ENCODE results near the gene TMEM69. TPM values are rescaled to one million over a fixed set of nuclear protein-coding genes. Genes with fewer than 3 reads are reported as not detected.
"Not testable (repeated sequence)": the region's sequence is repeated elsewhere in the genome, so short reads cannot be mapped to it uniquely, and the experiment has no call there.

Gene TMEM69
- total and polyA plus RNA-seq, 5 experiments from 2014 or later, result 23.9 to 59.4 (median 43.5) TPM

DNA sequence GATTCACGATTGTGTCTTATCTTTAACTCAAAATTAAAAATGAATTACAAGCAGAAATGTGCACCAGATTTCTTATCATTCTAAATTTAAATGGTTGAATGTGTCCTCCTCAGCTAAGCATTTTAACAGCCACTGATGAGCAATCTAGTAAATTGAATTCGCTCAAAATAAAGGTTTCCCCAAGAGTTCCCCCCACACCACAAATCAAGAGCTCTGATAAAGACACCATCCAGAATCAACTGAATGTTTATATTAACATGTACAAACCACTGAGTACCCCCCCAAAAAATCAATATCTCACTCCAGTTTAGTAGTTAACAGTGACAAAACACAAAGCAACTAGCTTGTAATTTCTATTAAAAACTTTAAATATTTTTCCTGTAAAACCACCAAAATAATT is 3.6 kb upstream of the TMEM69 start:
- POLR2A ChIA-PET, result interaction anchor here (1.1 kb wide), 1 partner anchor 381 kb away, joined by 3 read pairs; no protein-coding TSS in a partner anchor
- no peaks in the 10 kb centered on the region for H3K9me3 Mint-ChIP-seq
- ATAC-seq (no peak), DNase-seq (no peak)
- H3K4me1 Mint-ChIP-seq, result peaks cover 26 to 76% (median 67%) of the 10 kb centered on the region in 4 donors
- H3K36me3 Mint-ChIP-seq, result peaks cover 0 to 7% (median 4%) of the 10 kb centered on the region in 3 donors
- H3K4me3 Mint-ChIP-seq, result peak overlapping the region; percentile 93 to 100 (median 99)
- H3K27me3 Mint-ChIP-seq, result no peaks in the 10 kb centered on the region
- peak overlapping the region in 6 of 10 donors; percentile 25 to 99 (median 81) for H3K27ac Mint-ChIP-seq

GRCh38 chr1:45685308-45686014 is 2.5 kb upstream of the TMEM69 start:
- H3K9me3 Mint-ChIP-seq, result no peaks in the 10 kb centered on the region
- no peak for ATAC-seq
- H3K4me3 Mint-ChIP-seq, result peak overlapping the region; percentile 93 to 100 (median 99)

DNA sequence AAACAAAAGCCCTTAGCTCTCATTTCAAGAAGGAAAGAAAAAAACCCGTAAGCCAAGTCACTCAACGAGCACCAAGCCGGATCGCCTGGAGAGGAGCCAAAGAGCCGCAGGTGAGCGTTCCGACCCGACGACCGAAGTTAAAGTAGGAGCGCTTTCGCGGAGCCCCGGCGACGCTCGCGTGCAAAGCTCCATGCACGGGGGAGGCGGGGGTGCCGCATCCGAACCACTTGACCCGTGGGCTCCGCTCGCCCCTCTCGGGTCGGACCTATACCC is 2.0 kb upstream of the TMEM69 start:
- peak overlapping the region; percentile 99 to 100 (median 99) for H3K27ac Mint-ChIP-seq
- peak; percentile 15 to 18 for ATAC-seq
- peaks cover 22 to 69% (median 61%) of the 10 kb centered on the region in 4 donors for H3K4me1 Mint-ChIP-seq
- H3K9me3 Mint-ChIP-seq, result no peaks in the 10 kb centered on the region
- POLR2A ChIA-PET, result interaction anchor here (0.6 to 2.2 kb wide), 22 partner anchors 9 to 954 kb away, joined by 3 to 23 read pairs (median 4); partner anchors contain the start of genes AKR1A1, CCDC163, HECTD3 and MMACHC
- peak overlapping the region; percentile 93 to 100 (median 99) for H3K4me3 Mint-ChIP-seq
- peaks cover 2 to 8% (median 4%) of the 10 kb centered on the region in 3 donors for H3K36me3 Mint-ChIP-seq
- peak in 9 of 10 donors; percentile 51 to 86 (median 64) for DNase-seq
- no peaks in the 10 kb centered on the region for H3K27me3 Mint-ChIP-seq

More at GRCh38 chr1:45685308-45686014, 2.5 kb upstream of the TMEM69 start:
- POLR2A ChIA-PET, result interaction anchor here (0.6 to 2.2 kb wide), 20 partner anchors 9 to 910 kb away, joined by 3 to 23 read pairs (median 4); partner anchors contain the start of genes AKR1A1, CCDC163, HECTD3 and MMACHC
- Mint-ChIP-seq H3K4me1 (peaks cover 25 to 73% (median 64%) of the 10 kb centered on the region in 4 donors), H3K27me3 (no peaks in the 10 kb centered on the region), H3K27ac (peak overlapping the region; percentile 99 to 100 (median 99)), H3K36me3 (peaks cover 0 to 9% (median 4%) of the 10 kb centered on the region in 3 donors)
- no peak for DNase-seq

- DNase-seq, result peak; percentile 94 to 98 (median 98)
- POLR2A ChIA-PET, result interaction anchor here (0.5 to 2.2 kb wide), 28 partner anchors 9 to 955 kb away, joined by 3 to 23 read pairs (median 4); partner anchors contain the start of genes AKR1A1, BTBD19, CCDC163 and EIF2B3
- Mint-ChIP-seq H3K27ac (peak within 1 kb of the TSS; percentile 99 to 100 (median 99)), H3K9me3 (no peaks in the 10 kb centered on the region), H3K27me3 (no peaks in the 10 kb centered on the region), H3K4me3 (peak within 1 kb of the TSS; percentile 93 to 100 (median 99)), H3K36me3 (peaks cover 2 to 10% (median 4%) of the 10 kb centered on the region in 3 donors), H3K4me1 (peaks cover 19 to 66% (median 59%) of the 10 kb centered on the region in 4 donors)
- ATAC-seq, result peak; percentile 72
These were observed 1.5 kb upstream of the TMEM69 start, which contains the start of gene GPBP1L1 for GRCh38 chr1:45686288-45687013. TSS of gene GPBP1L1 (minus strand) at chr1:45686533. CDS start at chr1:45659087, 27,446 bp downstream.

GRCh38 chr1:45687014-45687753 is 797 bp upstream of the TMEM69 start:
- peak; percentile 82 to 84 for ATAC-seq
- H3K36me3 Mint-ChIP-seq, result peaks cover 2 to 13% (median 4%) of the 10 kb centered on the region in 3 donors
- DNase-seq, result peak; percentile 89 to 99 (median 97)
- H3K9me3 Mint-ChIP-seq, result no peaks in the 10 kb centered on the region
- H3K27me3 Mint-ChIP-seq, result no peaks in the 10 kb centered on the region
- H3K4me1 Mint-ChIP-seq, result peaks cover 19 to 63% (median 56%) of the 10 kb centered on the region in 4 donors
- H3K27ac Mint-ChIP-seq, result peak overlapping the region; percentile 99 to 100 (median 99)
- H3K4me3 Mint-ChIP-seq, result peak overlapping the region; percentile 93 to 100 (median 99)
- POLR2A ChIA-PET, result interaction anchor here (0.5 to 2.2 kb wide), 18 partner anchors 10 to 1033 kb away, joined by 3 to 23 read pairs (median 5); partner anchors contain the start of genes AKR1A1, BTBD19, CCDC163 and EIF2B3

- Mint-ChIP-seq H3K27ac (peak overlapping the region in 1 of 10 donors; percentile 74), H3K36me3 (peaks cover 0 to 62% (median 10%) of the 10 kb centered on the region in 3 donors), H3K4me1 (peaks cover 4 to 22% (median 13%) of the 10 kb centered on the region in 4 donors)
- H3K4me3 Mint-ChIP-seq, H3K27me3 Mint-ChIP-seq, ATAC-seq, DNase-seq, POLR2A ChIA-PET, H3K9me3 Mint-ChIP-seq: not testable (repeated sequence)
These were observed 5.8 kb downstream of the TMEM69 start for GRCh38 chr1:45693811-45694210.

DNA sequence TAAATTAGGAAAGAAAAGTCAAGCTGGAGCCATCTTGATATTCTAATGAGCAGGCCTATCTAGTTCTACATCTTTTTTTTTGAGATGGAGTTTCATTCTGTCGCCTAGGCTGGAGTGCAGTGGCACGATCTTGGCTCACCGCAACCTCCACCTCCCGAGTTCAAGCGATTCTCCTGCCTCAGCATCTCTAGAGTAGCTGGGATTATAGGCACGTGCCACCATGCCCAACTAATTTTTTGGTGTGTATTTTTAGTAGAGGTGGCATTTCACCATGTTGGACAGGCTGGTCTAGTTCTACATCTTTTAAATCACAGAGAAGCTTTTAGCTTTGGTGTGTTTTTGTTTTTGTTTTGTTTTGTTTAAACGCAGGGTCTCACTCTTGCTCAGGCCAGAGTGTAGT is 6.8 kb downstream of the TMEM69 start:
- POLR2A ChIA-PET, result interaction anchor here (0.6 to 1.2 kb wide), 2 partner anchors 9 to 14 kb away, joined by 3 to 4 read pairs; partner anchors contain the start of gene GPBP1L1
- Mint-ChIP-seq H3K27ac (peak overlapping the region in 1 of 10 donors; percentile 25), H3K4me1 (peaks cover 4 to 14% (median 10%) of the 10 kb centered on the region in 4 donors), H3K36me3 (peaks cover 0 to 62% (median 10%) of the 10 kb centered on the region in 3 donors), H3K27me3 (no peaks in the 10 kb centered on the region), H3K4me3 (no peak overlapping the region), H3K9me3 (no peaks in the 10 kb centered on the region)
- ATAC-seq (no peak), DNase-seq (no peak)

DNA sequence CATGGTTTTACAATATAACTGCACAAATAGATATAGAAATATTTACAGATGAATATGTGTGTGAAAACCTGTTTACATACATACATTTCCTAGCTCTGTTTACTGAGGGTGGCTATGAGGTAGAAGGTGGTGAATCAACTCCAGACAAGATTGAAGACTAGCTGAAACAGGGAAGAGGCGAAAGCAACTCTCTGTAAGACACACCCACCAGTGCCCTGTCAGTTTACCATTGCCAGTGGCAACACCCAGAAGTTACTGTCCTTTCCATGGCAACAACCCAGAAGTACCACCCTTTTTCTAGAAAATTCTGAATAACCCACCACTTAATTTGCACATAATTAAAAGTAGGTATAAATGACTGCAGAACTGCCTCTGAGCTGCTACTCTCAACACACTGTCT is 16.7 kb downstream of the TMEM69 start:
- Mint-ChIP-seq H3K27me3 (no peaks in the 10 kb centered on the region), H3K36me3 (peaks cover 11 to 39% (median 22%) of the 10 kb centered on the region in 3 donors), H3K4me3 (no peak overlapping the region), H3K27ac (peak overlapping the region in 1 of 10 donors; percentile 61), H3K4me1 (peaks cover 0 to 2% (median 0%) of the 10 kb centered on the region in 4 donors), H3K9me3 (peaks cover 0 to 11% (median 4%) of the 10 kb centered on the region in 9 donors)
- ATAC-seq, result no peak
- POLR2A ChIA-PET, result no interaction called here
- no peak for DNase-seq

GRCh38 chr1:45713711-45714110 is 25.7 kb downstream of the TMEM69 start:
- Mint-ChIP-seq H3K9me3 (peaks cover 0 to under 1% (median 0%) of the 10 kb centered on the region in 9 donors), H3K4me1 (no peaks in the 10 kb centered on the region), H3K4me3 (no peak overlapping the region), H3K36me3 (peaks cover 0 to 73% (median 9%) of the 10 kb centered on the region in 3 donors), H3K27me3 (no peaks in the 10 kb centered on the region), H3K27ac (no peak overlapping the region)
- ATAC-seq (no peak), DNase-seq (no peak)
- POLR2A ChIA-PET, result no interaction called here

DNA sequence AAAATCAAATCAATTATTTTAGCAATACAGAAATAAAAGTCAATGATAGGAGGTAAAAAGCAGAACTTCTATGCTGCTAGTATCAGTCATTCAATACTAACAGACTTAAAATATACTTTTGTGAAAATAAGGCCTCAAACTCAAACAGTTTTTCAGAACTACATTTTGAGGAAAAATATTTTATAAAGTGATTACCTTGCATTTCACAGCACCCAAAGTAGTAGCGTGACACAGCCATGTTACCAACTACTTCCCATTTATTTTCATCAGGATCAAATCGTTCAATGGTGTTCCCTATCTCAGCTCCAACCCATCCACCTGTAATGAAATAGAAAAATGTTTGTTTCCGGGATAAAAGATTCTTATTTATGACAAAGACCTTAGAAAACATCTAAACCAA is 28.7 kb downstream of the TMEM69 start:
- H3K9me3 Mint-ChIP-seq, result no peaks in the 10 kb centered on the region
- peaks cover 0 to 63% (median 7%) of the 10 kb centered on the region in 3 donors for H3K36me3 Mint-ChIP-seq
- H3K27me3 Mint-ChIP-seq, result no peaks in the 10 kb centered on the region
- DNase-seq (no peak), ATAC-seq (no peak)
- no peak overlapping the region for H3K27ac Mint-ChIP-seq
- no peak overlapping the region for H3K4me3 Mint-ChIP-seq
- H3K4me1 Mint-ChIP-seq, result no peaks in the 10 kb centered on the region
- POLR2A ChIA-PET, result no interaction called here

- not testable (repeated sequence) for H3K27me3 Mint-ChIP-seq, DNase-seq, ATAC-seq, H3K9me3 Mint-ChIP-seq, H3K4me1 Mint-ChIP-seq, H3K4me3 Mint-ChIP-seq, H3K27ac Mint-ChIP-seq
- H3K36me3 Mint-ChIP-seq, result peaks cover 0 to 57% (median 3%) of the 10 kb centered on the region in 3 donors
- POLR2A ChIA-PET, result interaction anchor here (0.7 kb wide), 1 partner anchor 521 kb away, joined by 7 read pairs; no protein-coding TSS in a partner anchor
These were observed 29.4 kb downstream of the TMEM69 start for GRCh38 chr1:45717386-45717785.

GRCh38 chr1:45718289-45718688 is 30.3 kb downstream of the TMEM69 start:
- peak overlapping the region in 1 of 10 donors; percentile 15 for H3K27ac Mint-ChIP-seq
- H3K36me3 Mint-ChIP-seq, result peaks cover 0 to 57% (median 3%) of the 10 kb centered on the region in 3 donors
- ATAC-seq, result no peak
- H3K9me3 Mint-ChIP-seq, result no peaks in the 10 kb centered on the region
- DNase-seq, result no peak
- no peak overlapping the region for H3K4me3 Mint-ChIP-seq
- no peaks in the 10 kb centered on the region for H3K27me3 Mint-ChIP-seq
- POLR2A ChIA-PET, result no interaction called here
- no peaks in the 10 kb centered on the region for H3K4me1 Mint-ChIP-seq

All from naive thymus-derived CD8-positive, alpha-beta T cell (primary cell).